Epithelial cell of prostate (primary cell): ENCODE measurements around the gene SH3GL2.

ENCODE experiments used
- DNase-seq: peaks from one replicate; pipeline ENCODE4 v3.0.0-alpha.2; 2011; ENCODE audit warnings: low read depth, low spot score
- H3K27ac ChIP-seq: fragments of 450-650 bp; 2 replicates; pipeline ENCODE4 v1.5.1; 2017; ENCODE audit warnings: mild to moderate bottlenecking

SH3GL2 gene

DNA sequence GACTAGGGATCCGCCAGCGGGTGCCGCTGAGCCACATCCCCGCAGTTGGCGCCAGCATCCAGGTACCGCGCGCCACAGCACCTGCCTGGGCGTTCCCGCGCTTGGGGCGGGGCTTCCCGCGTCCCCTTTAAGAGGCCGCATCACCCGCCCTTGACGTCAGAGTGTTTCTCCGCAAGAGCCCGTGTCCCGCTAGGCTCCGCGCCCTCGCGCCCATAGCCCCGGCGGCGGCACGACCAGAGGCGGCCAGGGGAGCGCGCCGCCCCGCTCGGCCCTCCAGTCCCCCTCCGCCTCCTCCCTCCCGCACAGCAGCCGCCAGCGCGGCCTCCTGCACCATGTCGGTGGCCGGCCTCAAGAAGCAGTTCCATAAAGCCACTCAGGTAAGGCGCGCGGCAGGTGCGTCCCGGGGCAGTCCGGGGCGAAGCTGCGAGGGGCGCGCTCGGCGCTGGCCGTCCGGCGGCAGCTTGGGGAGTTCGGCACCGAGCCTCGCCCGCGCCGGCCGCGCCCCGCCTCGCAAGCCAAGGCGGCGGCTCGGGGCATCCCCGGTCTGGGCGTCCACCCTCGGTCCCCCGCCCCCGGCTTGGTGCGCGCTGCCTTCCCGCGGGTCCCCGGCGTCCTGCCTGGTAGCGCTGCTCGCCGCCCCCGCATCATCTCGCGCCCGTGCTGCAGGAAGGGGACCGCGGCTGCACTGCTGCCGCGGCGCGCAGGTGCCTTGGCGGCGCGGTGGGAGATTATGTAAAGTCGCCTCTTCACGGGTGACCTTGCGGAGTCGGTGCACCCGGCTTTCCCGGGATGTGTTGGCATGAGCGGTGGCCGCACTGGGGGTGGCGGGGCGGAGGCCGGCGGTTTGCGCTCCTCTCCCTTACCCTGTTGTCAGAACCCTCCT is at the start of gene SH3GL2:
Gene SH3GL2, plus strand, starts transcription at position 156 of the 883 bp plus-strand sequence.
- DNase-seq, result no peak
- H3K27ac ChIP-seq, result no peak within 1 kb of the TSS

- no peak overlapping the region for H3K27ac ChIP-seq
- no peak for DNase-seq
These were observed 47.1 kb upstream of the SH3GL2 start for GRCh38 chr9:17531642-17532254.

DNA sequence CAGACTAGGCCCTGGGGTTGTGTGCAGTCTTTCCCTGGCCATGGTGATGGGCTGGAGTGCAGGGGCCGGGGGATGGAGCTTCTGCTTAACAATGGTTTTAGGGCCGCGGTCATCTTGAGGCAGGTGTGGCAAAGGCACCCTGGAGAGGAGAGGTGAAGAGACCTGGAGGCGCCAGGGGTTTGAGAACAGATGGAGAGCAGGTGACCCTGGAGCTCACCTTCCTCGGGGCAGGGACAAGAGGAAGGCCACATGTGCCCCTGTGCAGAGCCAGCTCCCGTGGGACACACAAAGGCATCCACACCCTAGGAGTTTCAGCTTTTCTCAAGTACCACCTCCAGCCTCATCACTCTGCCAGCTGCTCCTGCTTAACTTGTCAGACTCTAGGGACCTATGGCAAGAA is 46.4 kb upstream of the SH3GL2 start:
- DNase-seq, result no peak
- no peak overlapping the region for H3K27ac ChIP-seq

GRCh38 chr9:17535176-17535575 is 43.7 kb upstream of the SH3GL2 start:
- no peak overlapping the region for H3K27ac ChIP-seq
- no peak for DNase-seq

- DNase-seq, result peak; percentile 20
- H3K27ac ChIP-seq, result peak overlapping the region; percentile 12
These were observed 42.8 kb upstream of the SH3GL2 start for GRCh38 chr9:17536027-17536426.

DNA sequence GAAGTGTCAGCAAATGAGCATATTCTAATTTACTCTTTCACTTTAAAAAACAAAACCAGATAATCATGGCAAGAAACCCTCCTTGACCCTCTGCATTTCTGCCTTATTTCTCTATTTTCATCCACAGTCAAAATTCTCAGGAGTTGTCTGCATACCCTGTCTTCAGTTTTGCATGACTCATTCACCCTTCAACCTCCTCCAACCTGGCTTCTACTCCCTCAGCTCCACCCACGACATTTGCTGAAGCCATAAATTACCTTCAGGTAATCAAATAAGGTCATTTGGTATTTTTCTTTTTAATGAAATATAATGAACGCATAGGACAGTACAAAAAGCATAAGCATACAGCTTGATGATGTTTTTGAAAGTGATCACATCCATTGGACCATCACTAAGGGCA is 27.8 kb upstream of the SH3GL2 start:
- DNase-seq, result no peak
- no peak overlapping the region for H3K27ac ChIP-seq

- H3K27ac ChIP-seq, result no peak overlapping the region
- DNase-seq, result no peak
These were observed 23.4 kb upstream of the SH3GL2 start for GRCh38 chr9:17555362-17556054.

DNA sequence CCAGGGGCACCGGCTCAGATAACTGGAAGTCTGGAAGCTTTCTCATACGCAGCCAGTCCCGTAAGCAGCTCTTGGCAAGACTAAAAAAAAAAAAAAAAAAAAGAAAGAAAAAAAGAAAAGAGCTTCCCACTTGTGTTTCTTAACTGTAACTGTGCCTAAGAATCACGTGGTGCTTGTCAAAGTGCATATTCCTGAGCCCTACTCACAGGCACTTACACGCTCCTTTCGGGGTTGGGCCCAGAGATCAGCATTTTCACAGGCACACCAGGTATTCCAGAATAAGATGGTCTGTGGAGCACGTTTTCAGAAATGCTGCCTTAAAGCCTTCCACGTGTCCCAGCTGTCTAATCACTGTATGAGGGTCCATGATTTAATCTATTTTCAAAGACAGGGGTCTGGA is 22.6 kb upstream of the SH3GL2 start:
- no peak overlapping the region for H3K27ac ChIP-seq
- DNase-seq, result no peak

DNA sequence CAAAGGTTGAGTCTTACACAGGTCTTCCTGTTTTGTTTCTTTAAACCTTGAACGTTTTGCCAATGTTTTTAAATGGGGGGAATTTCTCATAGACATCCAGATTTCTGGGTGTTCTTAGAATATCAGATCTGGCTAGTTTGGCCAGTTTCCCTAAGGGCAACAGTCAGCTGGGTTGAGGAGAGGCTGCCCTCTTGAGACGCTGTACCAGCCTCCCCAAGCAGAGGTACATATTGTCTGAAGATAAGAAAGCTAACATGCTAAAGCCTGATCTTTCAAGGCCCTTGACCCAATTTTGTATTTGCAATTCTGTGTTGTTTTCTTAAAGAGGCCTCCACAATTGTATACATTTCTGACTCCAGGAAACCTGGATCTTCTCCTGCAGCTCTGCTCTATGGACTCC is 21.9 kb upstream of the SH3GL2 start:
- H3K27ac ChIP-seq, result no peak overlapping the region
- no peak for DNase-seq

GRCh38 chr9:17571825-17572224 is 7.0 kb upstream of the SH3GL2 start:
- no peak overlapping the region for H3K27ac ChIP-seq
- DNase-seq, result no peak

DNA sequence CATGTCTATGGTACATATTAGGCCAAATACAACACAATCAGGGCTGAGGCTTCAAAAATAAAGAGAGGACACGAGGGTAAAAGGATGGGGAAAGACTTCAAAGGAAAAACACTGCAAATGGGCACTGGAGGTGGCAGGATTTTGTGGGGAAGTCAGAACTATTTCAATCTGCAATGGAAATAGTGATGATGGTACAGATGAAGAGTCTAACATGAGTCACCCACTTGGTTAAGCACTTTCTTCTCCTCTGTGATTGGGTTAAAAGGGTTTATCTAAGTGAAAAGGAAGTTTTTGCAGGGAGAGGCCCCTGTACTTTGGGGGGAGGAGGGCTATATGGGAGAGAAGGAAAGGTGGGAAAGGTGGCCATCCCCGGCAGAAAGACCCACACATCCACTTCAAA is 4.5 kb upstream of the SH3GL2 start:
- H3K27ac ChIP-seq, result no peak overlapping the region
- DNase-seq, result no peak

DNA sequence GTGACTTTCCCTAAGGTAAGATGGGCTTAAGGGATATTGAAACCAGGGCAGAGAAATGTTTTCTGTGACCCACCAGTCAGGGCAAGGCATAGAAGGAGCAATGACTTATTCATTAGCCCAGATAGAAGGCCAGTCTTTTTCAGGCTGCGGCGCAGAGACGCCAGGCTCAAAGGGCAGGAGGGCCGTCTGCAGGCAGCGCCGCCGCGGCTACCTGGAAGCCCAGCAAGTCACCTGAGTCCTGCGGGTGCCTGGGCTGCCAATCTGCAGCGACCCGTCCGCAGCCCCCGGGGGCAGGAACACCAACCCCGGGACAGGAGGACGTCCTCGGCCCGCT is 322 bp upstream of the SH3GL2 start:
- DNase-seq, result no peak
- H3K27ac ChIP-seq, result no peak overlapping the region

DNA sequence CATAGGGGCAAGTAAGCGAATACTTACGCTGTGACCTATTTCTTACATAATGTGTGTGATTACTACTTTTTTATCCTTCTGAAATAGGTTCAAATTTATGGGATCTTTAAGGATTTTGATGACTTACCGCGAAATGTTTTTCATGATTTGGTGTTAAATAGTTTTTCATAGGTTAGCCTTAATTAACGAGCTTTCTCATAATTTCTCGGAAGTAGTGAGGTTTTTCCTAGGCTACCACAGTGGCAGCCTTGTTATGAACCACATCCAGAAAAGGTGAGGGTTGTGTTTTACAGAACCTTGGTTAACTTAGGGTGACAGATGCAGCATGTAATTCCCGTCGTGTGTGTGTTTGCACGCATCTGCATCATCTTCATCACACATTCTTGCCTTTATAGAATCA is 1.3 kb downstream of the SH3GL2 start:
- H3K27ac ChIP-seq, result no peak overlapping the region

DNA sequence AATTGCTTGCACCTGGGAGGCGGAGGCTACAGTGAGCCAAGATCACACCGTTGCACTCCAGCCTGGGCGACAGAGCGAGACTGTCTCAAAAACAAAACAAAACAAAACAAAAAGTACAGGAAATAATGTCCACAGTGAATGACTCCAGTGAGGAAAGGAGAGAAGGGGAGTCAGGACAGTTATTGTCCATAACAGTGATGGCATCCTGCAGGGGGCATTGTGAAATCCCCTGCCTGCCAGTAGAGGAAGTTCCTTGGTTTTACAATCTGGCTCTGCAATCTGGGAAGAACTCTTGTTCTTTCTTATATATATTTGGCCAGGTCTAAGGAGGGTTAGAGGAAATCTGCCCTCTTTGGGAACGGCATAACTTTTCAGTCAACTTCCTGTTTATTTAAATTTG is 8.2 kb downstream of the SH3GL2 start:
- H3K27ac ChIP-seq, result no peak overlapping the region
- DNase-seq, result no peak

More for the DNA sequence above, 1.3 kb downstream of the SH3GL2 start:
- no peak for DNase-seq

GRCh38 chr9:17588395-17588794 is 9.5 kb downstream of the SH3GL2 start:
- DNase-seq, result peak; percentile 6
- H3K27ac ChIP-seq, result no peak overlapping the region

DNA sequence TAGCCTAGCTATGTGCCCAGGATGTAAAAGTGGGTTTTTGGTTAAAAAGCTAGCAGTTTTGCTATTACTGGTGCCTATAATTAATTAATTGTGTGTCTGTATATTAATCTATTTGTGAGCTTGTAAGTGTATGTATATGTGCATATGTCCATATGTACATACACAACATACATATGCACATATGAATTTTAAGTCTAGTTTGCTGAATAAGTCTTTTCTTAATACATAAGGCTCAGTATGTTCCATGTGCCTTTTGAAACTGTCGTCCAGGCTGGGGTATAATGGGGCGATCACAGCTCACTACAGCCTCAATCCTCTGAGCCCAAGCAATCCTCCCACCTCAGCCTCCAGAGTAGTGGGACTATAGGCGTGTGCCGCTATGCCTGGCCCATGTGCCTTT is 10.1 kb downstream of the SH3GL2 start:
- H3K27ac ChIP-seq, result no peak overlapping the region
- DNase-seq, result no peak

GRCh38 chr9:17589771-17590170 is 10.9 kb downstream of the SH3GL2 start:
- no peak for DNase-seq
- no peak overlapping the region for H3K27ac ChIP-seq

DNA sequence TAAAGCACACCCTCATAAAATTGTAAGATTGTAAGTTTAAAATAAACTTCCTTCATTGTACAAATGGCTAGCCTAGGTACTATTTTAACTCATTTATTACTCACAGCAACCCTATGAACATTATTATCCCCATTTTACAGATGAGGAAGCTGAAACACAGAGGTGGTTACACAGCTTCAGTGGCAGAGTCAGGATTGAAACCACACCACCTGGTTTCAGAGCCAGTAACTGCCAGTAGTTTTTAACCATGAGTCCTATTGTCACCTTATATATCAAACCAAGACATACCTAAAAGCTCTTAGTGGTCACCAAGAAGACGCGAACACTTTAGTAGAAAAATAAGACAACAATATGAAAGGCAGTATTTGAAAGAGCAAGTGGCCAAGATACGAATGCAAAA is 16.1 kb downstream of the SH3GL2 start:
- no peak for DNase-seq

GRCh38 chr9:17597977-17598376 is 19.1 kb downstream of the SH3GL2 start:
- DNase-seq, result no peak

More for the DNA sequence above, 16.1 kb downstream of the SH3GL2 start:
- no peak overlapping the region for H3K27ac ChIP-seq

GRCh38 chr9:17600962-17601593 is 22.2 kb downstream of the SH3GL2 start:
- no peak overlapping the region for H3K27ac ChIP-seq
- no peak for DNase-seq

More at GRCh38 chr9:17597977-17598376, 19.1 kb downstream of the SH3GL2 start:
- no peak overlapping the region for H3K27ac ChIP-seq

DNA sequence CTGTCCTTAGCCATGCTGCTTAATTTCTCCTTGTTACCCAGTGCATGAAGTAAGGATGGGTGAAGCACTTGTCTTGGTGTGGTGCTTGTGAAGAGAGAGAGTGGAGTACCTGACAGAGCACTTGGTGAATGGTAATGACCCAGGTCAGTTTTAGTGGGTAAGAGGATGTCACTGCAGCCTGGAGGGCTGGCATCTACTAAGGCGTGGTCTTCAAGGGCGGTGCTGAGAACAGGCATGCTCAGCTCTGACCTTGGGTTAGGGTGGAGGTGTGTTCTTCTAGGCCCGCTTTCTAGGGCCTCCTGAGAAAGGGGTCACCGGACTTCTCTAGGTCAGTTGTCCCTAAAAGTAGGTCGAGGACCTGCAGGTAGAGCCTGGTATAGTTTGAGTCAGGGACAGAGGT is 25.7 kb downstream of the SH3GL2 start:
- DNase-seq, result no peak
- H3K27ac ChIP-seq, result no peak overlapping the region
